A549 treated with Mapracorat at 1 μM for 4 hours (cell line): ENCODE results near the gene GAS2. TPM values are rescaled to one million over a fixed set of nuclear protein-coding genes. Genes with fewer than 3 reads are reported as not detected.

Source experiments
- total RNA-seq: library from RNA; stranded (reverse); fragments of 200-300 nt; extraction: Qiagen RNA extraction; gene quantifications from 5 replicates; pipeline ENCODE4 v1.2.3, GENCODE V29; 2022

GAS2 gene
- total RNA-seq: 0.81 to 1.3 TPM (median 1.1 TPM) in 5 replicates

DNA sequence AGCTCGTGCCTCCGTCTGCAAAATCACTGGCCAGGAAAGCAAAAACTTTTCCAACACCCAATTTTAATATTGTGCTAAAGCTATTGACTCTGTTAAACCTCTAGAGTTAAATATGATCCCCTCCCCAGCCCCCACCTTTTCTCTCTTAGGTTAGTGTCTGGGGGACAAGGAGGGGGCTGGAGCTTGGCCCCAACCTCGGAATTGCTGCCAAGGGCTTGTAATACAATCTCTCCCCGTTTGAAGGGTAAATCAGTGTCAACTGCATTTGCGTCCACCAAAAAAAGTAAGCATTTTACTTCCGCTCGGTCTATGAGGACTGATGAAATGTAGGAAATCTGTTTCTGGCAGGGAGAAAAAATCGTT lies at the start of gene GAS2:
TSS of gene GAS2 (plus strand) at position 287 of the 363 bp plus-strand sequence. CDS start 8,259 bp downstream, outside the sequence.

GRCh38 chr11:22625448-22626287 lies 40.7 kb upstream of the GAS2 start, which contains the start of gene FANCF:
TSS of gene FANCF (minus strand) at chr11:22625823. CDS start at chr11:22625810, 13 bp downstream.

GRCh38 chr11:22829231-22830081 lies 163.0 kb downstream of the GAS2 start, which contains the start of gene SVIP:
TSS of gene SVIP (minus strand) at chr11:22829801. CDS start at chr11:22829748, 53 bp downstream.

GRCh38 chr11:22860241-22860640 lies 193.8 kb downstream of the GAS2 start, which contains the start of gene CCDC179:
TSS of gene CCDC179 (minus strand) at chr11:22860474. CDS start at chr11:22860421, 53 bp downstream.

Other genes with a start within 250 kb of the GAS2 start
- 5.7 to 8.6 TPM (median 7.2 TPM) in 5 replicates for gene FANCF, start 40.8 kb upstream of the GAS2 start, total RNA-seq
- 6.3 to 15.4 TPM (median 14.2 TPM) in 5 replicates for gene SVIP, start 163.2 kb downstream of the GAS2 start, total RNA-seq
- not detected in 5 replicates for gene CCDC179, start 193.9 kb downstream of the GAS2 start, total RNA-seq